ENCODE results near the gene SMS.

SMS gene

DNA sequence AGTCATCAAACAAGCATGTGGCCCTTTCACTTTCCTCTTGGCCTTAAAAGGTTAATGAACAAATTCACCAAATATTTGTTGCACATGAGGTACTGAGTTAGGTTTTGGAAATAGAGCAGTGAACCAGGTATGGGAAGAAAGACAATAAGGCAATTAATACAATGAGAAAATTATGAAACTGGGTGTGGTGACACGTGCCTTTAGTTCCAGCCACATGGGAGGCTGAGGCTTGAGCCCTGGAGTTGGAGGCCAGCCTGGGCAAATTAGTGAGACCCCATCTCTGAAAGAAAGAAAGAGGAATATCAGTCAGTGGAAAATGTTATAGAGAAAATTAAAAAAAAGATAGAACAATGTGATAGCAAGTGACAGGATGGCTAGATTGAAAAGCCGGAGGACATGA is 99.7 kb downstream of the SMS start:
- DNase-seq (ENCODE audit: low read depth): no peak

DNA sequence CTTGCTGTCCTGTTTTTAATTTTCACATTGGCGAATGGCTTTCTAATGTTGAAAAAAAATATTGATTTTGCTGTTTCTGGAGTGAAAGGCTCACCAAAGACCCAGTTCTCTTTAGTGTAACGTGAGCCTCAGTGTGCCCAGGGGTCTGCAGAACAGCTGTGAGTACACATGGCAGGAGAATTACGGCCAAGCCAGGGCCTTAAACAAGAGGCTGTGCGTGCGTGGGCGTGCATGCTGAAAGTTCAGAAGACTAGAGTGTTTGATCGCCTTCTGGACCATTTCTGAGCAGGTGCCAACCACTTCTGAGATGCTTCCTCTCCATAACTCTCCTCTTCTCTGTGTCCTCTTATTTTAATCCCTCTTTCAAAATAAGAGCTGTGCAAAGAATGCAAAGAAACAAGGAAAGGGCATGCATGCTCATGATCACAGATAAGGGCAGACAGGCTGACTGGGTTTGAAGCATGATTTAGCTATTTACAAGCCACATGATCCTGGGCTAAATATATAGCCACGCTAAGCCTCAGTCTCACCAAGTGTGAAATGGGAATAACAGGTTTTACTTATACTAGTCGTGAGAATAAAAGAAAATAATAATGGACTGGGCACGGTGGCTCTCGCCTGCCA is 101.5 kb downstream of the SMS start:
- no peak for DNase-seq (ENCODE audit: low read depth)

DNA sequence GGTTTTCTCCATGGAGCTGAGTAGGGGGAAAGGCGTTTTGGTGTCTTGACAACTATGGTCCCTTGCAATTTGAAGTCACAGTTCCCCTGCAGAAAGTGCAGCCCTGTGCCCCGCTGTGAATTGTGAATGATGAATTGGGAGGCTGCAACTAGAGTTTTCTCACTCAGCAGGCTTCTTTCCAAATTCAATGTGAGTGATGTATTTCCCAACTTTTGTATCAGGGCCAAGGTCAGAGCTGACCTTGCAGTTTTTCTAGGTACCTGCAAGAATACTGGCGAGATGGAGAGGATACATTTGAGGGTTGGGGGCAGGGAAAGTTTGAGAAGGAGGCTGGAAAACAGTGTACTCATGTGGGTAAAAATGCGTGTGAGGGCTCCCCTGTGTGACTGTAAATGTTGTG is 103.4 kb downstream of the SMS start:
- DNase-seq (ENCODE audit: low read depth): no peak
